ENCODE results near the gene KIF5C. TPM values are rescaled to one million over a fixed set of nuclear protein-coding genes. Genes with fewer than 3 reads are reported as not detected.

KIF5C gene
- total RNA-seq, 1 experiment from 2014 or later: 0.13 TPM

- Histone ChIP-seq H3K27me3 (peaks cover 21% of the 10 kb centered on the region), H3K9me3 (no peaks in the 10 kb centered on the region), H3K36me3 (no peaks in the 10 kb centered on the region), H3K4me3 (no peak overlapping the region)
- no peak for DNase-seq
These were observed 2.3 kb downstream of the KIF5C start for GRCh38 chr2:148877403-148877740.

- DNase-seq: no peak
- Histone ChIP-seq H3K4me3 (no peak overlapping the region), H3K9me3 (no peaks in the 10 kb centered on the region), H3K36me3 (no peaks in the 10 kb centered on the region), H3K27me3 (peaks cover 14% of the 10 kb centered on the region)
These were observed 5.6 kb downstream of the KIF5C start for GRCh38 chr2:148880636-148881035.

GRCh38 chr2:148882051-148882450, 7.0 kb downstream of the KIF5C start:
- no peaks in the 10 kb centered on the region for H3K9me3 ChIP-seq
- no peak overlapping the region for H3K4me3 ChIP-seq
- no peaks in the 10 kb centered on the region for H3K36me3 ChIP-seq
- peaks cover 10% of the 10 kb centered on the region for H3K27me3 ChIP-seq
- no peak for DNase-seq

GRCh38 chr2:148885209-148885608, 10.2 kb downstream of the KIF5C start:
- no peaks in the 10 kb centered on the region for H3K36me3 ChIP-seq
- no peak overlapping the region for H3K4me3 ChIP-seq
- DNase-seq: no peak
- H3K9me3 ChIP-seq: no peaks in the 10 kb centered on the region
- peaks cover 20% of the 10 kb centered on the region for H3K27me3 ChIP-seq

DNA sequence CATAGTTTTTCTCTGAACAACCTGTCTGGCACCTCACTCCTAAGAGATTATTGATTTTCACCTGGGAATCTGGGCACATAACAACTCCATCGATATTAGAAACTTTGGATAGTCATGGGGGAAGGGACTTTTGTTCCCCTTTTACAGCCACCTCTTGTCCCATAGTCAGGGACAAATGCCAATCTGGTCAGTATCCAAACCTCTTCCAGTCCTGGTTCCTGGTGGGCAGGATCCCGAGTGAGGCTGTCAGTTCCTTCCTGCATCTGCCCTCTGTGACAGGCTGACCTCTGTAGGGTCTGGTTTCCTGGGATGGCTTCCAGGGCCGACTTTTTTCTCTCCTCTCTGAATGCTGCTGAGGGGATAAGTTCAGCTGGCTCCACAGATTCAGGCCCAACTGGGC, 11.0 kb downstream of the KIF5C start:
- DNase-seq: no peak
- H3K27me3 ChIP-seq: peaks cover 20% of the 10 kb centered on the region

GRCh38 chr2:148887350-148888002, 12.4 kb downstream of the KIF5C start:
- DNase-seq: no peak
- H3K27me3 ChIP-seq: peaks cover 20% of the 10 kb centered on the region
- peak overlapping the region; percentile 39 for H3K4me3 ChIP-seq
- H3K36me3 ChIP-seq: no peaks in the 10 kb centered on the region
- peaks cover under 1% of the 10 kb centered on the region; the same call in 1 of the 2 replicates for H3K9me3 ChIP-seq

More for the DNA sequence above, 11.0 kb downstream of the KIF5C start:
- H3K4me3 ChIP-seq: no peak overlapping the region
- no peaks in the 10 kb centered on the region for H3K36me3 ChIP-seq
- H3K9me3 ChIP-seq: no peaks in the 10 kb centered on the region

DNA sequence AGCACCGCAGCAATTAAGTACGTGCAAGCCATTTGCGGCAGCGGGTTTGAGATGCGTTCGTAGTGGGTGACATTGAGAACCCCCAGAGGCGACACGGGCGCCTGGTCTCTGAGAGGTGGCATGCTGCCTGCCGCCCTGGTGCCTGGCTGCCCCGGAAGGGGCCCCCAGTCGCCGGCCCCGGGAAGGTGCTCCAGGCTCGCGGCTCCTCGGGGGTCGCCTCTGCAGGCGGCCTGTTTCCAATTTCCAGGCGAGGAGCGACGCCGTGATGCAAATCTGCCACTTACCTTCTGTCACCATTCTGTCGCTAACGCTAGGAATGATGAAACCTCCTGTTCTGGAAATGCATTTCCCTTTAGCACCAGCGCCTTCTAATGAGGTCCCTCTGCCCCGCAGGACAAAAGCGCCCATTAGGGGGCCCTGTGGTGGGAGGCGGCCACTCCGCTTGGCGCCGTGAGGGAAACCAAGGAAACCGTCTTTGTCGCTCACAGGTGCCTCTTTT, 13.0 kb downstream of the KIF5C start:
- DNase-seq: no peak
- Histone ChIP-seq H3K27me3 (peaks cover 20% of the 10 kb centered on the region), H3K4me3 (peak overlapping the region; percentile 39), H3K36me3 (no peaks in the 10 kb centered on the region), H3K9me3 (peaks cover 6% of the 10 kb centered on the region; the same call in 1 of the 2 replicates)

GRCh38 chr2:148888986-148889385, 14.0 kb downstream of the KIF5C start:
- H3K27me3 ChIP-seq: peaks cover 20% of the 10 kb centered on the region
- H3K4me3 ChIP-seq: no peak overlapping the region
- H3K9me3 ChIP-seq: peaks cover 7% of the 10 kb centered on the region; the same call in 1 of the 2 replicates
- H3K36me3 ChIP-seq: no peaks in the 10 kb centered on the region
- no peak for DNase-seq

DNA sequence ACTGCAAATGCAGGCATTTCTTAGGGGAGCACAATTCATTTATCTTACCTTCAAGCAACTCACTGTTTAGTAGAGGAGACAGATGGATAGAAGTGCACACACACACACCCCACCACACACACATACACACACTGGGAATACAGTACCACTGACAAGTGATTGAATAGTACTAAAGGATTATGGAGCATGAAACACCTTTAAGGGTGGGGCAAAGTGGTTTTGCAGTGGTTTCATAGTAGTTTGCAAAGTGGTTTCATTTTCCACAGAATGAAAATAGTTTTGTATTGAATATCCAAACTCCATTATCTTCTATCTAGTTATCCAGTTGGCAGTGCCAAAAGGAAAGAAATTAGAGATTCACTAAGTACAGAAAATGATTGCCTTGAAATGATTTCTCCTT, 18.9 kb downstream of the KIF5C start:
- Histone ChIP-seq H3K4me3 (no peak overlapping the region), H3K36me3 (no peaks in the 10 kb centered on the region), H3K9me3 (peaks cover 7% of the 10 kb centered on the region; the same call in 1 of the 2 replicates), H3K27me3 (peaks cover 2% of the 10 kb centered on the region; the same call in 1 of the 2 replicates)
- DNase-seq: no peak

- no peak for DNase-seq
- H3K9me3 ChIP-seq: peaks cover 7% of the 10 kb centered on the region; the same call in 1 of the 2 replicates
- H3K27me3 ChIP-seq: no peaks in the 10 kb centered on the region
- no peak overlapping the region for H3K4me3 ChIP-seq
- no peaks in the 10 kb centered on the region for H3K36me3 ChIP-seq
These were observed 21.1 kb downstream of the KIF5C start for GRCh38 chr2:148896136-148896535.

DNA sequence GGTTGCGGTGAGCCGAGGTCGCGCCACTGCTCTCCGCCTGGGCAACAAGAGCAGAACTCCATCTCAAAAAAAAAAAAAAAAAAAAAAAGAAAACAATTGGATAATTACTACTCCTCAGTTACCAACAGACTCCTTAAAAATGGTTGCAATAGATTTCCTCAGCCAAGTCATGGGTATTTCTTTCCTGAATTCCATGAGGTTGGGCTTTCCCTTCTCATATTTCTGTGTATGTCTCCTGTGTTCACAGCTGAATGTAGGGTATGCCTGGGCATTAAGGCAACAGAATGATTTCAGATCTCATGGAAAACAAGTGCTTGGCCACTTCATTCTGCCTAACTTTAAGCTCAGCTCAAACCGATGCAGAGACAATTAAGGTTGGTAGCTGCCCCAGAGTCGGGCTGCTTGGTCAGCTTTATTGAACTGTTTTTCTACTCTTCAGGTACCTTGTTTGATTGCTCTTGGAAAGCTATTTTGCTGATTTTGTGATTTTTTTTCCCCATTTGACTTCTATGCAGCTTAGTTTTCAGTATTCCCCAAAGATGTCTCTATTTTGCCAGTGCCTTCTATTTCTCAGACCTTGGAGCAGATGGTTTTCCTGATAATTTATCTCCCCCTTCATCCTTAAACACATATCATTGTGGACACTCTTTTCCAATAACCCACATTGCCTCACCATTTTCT, 24.8 kb downstream of the KIF5C start:
- Histone ChIP-seq H3K9me3 (no peaks in the 10 kb centered on the region), H3K4me3 (no peak overlapping the region)

GRCh38 chr2:148900350-148900837, 25.4 kb downstream of the KIF5C start:
- no peaks in the 10 kb centered on the region for H3K27me3 ChIP-seq
- H3K4me3 ChIP-seq: no peak overlapping the region
- H3K9me3 ChIP-seq: no peaks in the 10 kb centered on the region
- no peaks in the 10 kb centered on the region for H3K36me3 ChIP-seq
- DNase-seq: no peak

More for the DNA sequence above, 24.8 kb downstream of the KIF5C start:
- DNase-seq: no peak
- H3K27me3 ChIP-seq: no peaks in the 10 kb centered on the region
- no peaks in the 10 kb centered on the region for H3K36me3 ChIP-seq

GRCh38 chr2:148901142-148901541, 26.1 kb downstream of the KIF5C start:
- DNase-seq: no peak
- no peaks in the 10 kb centered on the region for H3K27me3 ChIP-seq
- no peaks in the 10 kb centered on the region for H3K36me3 ChIP-seq
- H3K9me3 ChIP-seq: no peaks in the 10 kb centered on the region
- H3K4me3 ChIP-seq: no peak overlapping the region

DNA sequence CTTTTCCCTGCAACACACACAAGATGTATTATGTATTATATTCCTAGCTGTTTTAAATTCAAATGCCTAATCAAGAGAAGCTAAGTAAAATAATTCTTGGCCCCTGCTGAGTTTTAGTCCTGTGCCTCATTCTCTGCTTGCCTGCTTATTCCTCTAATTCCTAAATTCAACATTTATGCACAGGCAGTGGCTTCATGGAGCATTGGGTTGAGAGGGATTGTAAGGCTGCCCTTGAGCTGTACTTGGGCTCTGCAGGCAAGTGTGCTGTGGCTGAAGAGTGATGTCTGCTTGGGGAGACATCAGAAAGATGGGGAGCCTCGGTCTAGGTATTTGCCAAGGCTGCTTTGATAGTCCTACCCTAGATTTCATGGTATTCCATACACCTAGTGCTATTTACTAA, 27.8 kb downstream of the KIF5C start:
- Histone ChIP-seq H3K36me3 (no peaks in the 10 kb centered on the region), H3K4me3 (no peak overlapping the region), H3K27me3 (no peaks in the 10 kb centered on the region), H3K9me3 (no peaks in the 10 kb centered on the region)
- no peak for DNase-seq

- no peak overlapping the region for H3K4me3 ChIP-seq
- no peaks in the 10 kb centered on the region for H3K9me3 ChIP-seq
- DNase-seq: no peak
- H3K27me3 ChIP-seq: no peaks in the 10 kb centered on the region
- no peaks in the 10 kb centered on the region for H3K36me3 ChIP-seq
These were observed 28.3 kb downstream of the KIF5C start for GRCh38 chr2:148903294-148903693.

- Histone ChIP-seq H3K36me3 (no peaks in the 10 kb centered on the region), H3K27me3 (no peaks in the 10 kb centered on the region), H3K4me3 (no peak overlapping the region), H3K9me3 (no peaks in the 10 kb centered on the region)
- no peak for DNase-seq
These were observed 29.0 kb downstream of the KIF5C start for GRCh38 chr2:148903979-148904378.

GRCh38 chr2:148906124-148906523, 31.1 kb downstream of the KIF5C start:
- Histone ChIP-seq H3K9me3 (no peaks in the 10 kb centered on the region), H3K4me3 (no peak overlapping the region), H3K36me3 (no peaks in the 10 kb centered on the region), H3K27me3 (no peaks in the 10 kb centered on the region)
- DNase-seq: no peak

All from MG63 (cell line).